HG02973 (cell line): Measurements from ENCODE around the gene CPTP.

Source experiments
- ATAC-seq: cut with Tn5 transposase; IDR thresholded peaks from one replicate; pipeline ENCODE4 v1.9.1; 2021; ENCODE audit warnings: moderate library complexity; ENCODE audit not compliant: unreplicated experiment

Gene CPTP

GRCh38 chr1:1332774-1333480, 8.3 kb downstream of the CPTP start:
- ATAC-seq = no peak

- ATAC-seq = no peak
Measured at GRCh38 chr1:1333551-1334241, 9.1 kb downstream of the CPTP start.

- ATAC-seq = no peak
Measured at GRCh38 chr1:1334835-1335234, 10.2 kb downstream of the CPTP start.

GRCh38 chr1:1335283-1335682, 10.7 kb downstream of the CPTP start:
- no peak for ATAC-seq

DNA sequence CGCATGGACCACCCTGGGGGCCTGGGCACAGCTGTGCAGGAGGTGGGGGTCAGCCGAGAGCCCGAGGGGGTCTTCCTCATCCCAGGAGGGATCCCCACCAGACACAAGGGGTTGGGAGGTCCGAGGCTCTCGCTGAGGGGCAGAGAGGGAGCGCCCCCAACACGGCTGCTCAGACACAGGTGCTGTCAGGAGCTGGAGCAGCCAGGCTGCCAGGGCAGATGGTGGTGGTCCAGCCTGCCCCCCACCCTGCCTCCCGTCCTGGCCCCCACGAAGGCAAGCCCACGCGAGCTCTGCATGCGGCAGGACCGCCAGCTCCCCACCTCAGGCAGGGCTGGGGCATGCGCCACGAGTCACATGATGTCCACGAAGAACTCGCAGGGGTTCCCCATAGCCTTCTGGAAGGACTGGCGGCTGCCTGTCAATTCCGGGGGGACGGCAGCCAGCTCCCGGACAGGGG, 11.2 kb downstream of the CPTP start:
- ATAC-seq = no peak

DNA sequence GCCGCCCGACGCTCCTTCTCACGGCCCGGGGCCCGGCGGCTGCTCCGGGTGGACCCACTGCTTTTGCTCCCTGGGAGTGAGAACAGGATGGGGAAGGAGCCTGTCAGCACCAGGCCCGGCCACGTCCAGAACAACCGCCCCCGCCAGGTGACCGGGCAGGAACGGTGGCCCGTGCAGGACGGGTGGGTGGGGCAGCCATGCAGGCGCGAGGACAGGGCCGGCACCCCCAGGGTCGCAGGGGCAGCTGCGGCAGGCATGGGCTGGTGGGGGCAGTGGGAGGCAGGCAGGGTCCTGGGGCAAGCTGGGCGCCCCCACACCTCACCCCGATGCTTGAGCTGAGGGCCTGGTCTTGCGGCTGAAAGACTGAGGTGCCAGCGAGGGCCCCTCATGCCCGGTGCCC, 11.8 kb downstream of the CPTP start:
- no peak for ATAC-seq

- no peak for ATAC-seq
Measured at GRCh38 chr1:1336931-1337792, 12.6 kb downstream of the CPTP start.

- no peak for ATAC-seq
Measured at GRCh38 chr1:1337793-1338147, 13.2 kb downstream of the CPTP start.

DNA sequence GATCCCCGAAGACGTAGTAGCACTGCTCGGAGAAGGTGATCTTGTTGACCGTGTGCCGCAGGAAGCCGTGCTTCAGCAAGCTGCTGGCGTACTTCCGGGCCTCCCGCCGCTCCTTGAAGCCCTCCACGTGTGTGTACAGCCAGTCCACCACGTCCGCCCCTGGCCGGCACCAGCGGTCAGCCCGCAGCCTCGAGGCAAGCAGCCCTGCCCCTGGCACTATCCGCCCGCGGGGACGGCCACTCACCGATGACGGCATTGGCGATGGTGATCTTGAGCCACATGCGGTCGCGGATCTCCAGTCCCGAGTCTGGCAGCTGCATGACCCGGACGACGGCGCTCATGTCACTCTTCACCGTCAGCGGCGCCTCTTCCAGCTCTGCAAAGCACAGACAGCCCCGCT, 13.7 kb downstream of the CPTP start:
- no peak for ATAC-seq

DNA sequence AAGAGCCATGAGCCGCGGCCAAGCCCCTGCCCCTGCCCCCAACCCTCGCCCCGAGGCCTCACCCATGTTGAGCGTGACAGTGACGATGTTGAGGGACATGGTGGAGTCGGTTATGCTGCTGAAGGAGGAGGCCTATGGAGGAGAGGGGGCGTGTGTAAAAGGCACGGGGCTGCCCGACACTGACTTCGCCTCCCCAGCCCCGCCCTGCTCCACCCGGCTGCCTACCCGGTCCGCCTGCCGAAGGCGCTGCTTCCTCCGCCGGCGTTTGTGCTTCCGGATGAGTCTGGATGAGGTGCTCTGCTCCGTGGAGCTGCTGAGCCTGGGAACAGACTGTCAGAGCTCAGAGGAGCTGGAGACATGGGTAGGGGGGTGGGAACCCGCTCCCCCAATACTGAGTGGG, 15.6 kb downstream of the CPTP start:
- no peak for ATAC-seq

DNA sequence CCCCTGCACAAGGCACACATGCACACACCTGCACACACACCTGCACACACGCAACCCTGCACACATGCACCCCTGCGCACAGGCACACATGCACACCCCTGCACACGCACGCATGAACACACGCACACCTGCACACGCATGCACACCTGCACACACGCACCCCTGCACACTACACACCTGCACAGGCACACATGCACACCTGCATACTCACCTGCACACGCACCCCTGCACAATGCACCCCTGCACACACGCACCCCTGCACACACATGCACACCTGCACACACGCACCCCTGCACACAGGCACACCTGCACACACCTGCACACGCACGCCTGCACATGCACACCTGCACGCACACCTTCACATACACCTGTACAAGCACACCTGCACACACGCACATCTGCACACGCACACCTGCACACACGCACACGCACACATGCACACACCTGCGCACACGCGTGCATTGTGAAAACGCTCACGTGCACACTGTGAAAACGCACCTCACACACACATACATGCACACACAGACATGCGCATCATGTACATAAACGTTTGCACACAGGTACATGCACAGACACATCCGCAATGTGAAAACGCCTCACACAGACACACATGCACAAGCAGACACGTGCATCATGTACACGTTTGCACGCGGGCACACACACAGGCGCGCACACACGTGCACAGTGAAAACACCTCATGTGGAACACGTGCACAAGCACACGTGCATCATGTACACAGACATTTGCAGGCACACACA, 16.4 kb downstream of the CPTP start:
- no peak for ATAC-seq

DNA sequence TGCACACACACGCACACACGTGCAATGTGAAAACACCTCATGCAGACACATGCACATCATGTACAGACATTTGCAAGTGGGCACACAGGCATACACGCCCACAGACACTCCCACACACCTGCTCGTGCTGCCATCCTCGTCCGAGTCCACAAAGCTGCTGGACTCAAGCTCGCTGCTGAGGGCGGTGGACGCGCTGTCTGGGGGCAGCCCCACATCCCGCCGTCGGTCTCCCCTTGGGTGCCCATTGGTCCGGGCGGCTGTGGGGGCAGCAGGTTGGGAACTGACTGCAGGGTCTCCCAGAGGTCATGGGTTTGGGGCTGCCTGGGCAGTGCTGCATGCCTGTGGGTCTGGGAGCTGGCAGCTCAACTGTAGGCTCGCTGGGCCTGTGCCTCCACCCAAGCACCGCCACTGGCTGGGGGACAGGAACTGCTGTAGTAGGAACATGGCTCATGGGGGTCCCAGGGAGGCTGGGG, 17.0 kb downstream of the CPTP start:
- ATAC-seq = no peak

DNA sequence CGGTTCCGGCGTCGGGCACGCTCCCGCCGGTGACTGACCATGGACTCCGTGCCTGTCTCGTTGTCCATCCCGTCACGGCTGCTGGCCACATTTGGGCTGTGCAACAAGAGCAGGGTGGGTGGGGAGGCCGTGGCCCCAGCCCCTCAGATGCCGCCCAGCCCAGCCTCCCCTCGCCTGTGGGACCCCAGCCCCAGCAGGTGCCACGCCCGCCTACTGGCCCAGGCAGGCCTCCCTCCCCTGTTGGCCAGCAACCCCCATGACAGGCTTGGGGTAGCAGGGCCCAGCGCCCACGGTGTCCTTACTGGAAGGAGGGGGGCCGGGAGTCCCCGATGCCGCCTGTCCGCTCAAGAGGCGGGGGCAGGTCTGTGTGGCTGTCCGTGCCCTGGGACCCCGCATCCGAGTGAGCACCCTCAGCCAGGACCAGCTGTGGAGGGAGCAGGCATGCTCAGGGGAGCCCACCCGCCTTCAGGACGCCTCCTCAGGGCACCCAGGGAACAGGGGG, 17.5 kb downstream of the CPTP start:
- ATAC-seq = no peak

- no peak for ATAC-seq
Measured at GRCh38 chr1:1342584-1343115, 18.0 kb downstream of the CPTP start.

GRCh38 chr1:1343811-1344421, 19.3 kb downstream of the CPTP start:
- no peak for ATAC-seq

DNA sequence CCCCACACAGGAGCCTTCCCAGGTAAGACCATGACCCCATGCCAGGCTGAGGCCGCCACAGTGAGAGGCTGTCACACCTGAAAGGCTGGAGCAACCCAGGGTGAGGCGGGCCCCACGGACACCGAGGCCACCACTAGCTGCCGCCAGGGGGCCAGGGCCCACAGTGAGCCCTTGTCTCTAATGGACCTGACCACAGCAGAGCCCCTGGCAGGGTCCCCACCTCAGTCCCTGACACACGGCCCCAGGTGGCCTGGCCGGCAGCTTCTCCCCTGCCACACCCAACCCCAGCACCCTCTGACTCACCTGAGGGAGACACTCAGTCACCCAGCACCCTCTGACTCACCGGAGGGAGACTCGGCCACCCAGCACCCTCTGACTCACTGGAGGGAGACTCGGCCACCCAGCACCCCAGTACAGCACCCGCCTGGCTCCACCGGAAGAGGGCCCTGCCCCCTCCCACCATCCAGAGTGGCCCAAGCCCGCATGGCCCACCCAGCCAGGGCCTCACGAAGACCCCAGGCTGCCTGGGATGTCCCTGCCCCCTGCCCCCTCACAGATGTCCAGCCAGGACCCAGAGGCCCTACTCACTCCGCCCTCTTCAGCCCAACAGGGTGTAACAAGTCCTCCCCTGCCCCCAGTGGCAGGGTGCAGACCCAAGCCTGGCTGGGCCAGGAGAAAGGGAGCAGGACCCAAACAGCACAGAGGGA, 20.2 kb downstream of the CPTP start:
- ATAC-seq = no peak

- no peak for ATAC-seq
Measured at GRCh38 chr1:1345384-1345783, 20.8 kb downstream of the CPTP start.

DNA sequence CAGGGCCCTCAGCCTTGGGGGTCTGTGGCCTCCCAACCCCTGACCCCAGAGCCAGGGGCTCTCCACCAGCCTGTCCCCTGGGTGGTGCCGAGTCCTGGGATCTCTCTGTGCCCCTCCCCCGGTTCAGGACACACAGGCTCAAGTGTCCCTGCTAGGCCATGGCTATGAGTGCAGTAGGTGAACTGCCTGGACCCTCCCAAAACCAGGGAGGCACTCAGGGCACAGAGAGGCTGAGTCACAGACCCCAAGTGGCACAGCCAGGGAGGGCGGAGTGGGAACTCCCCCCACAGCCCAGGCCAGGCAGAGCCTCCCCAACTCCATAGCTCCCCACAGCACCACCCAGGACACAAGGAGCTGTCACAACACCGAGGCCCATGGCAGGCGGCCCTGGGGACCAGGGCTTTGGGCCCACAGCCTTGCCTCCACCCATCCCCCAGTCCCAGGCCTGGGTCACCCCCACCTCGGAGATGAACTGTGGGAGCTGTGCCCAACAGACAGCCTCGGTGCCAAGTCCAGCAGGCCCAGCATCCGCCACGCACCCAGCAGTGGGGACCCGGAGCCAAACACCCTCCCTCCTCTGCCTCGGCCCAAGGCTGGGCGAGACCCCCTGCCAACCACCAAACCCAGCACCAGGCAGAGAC, 21.4 kb downstream of the CPTP start:
- ATAC-seq = no peak

GRCh38 chr1:1346501-1346890, 21.9 kb downstream of the CPTP start:
- ATAC-seq = no peak
